GM10847 (cell line): ENCODE results near the gene KLHL3.

Experiments used
- POLR2A ChIP-seq: IDR thresholded peaks from 2 replicates; pipeline ENCODE4 v1.6.1; 2011; ENCODE audit not compliant: insufficient read length; ENCODE audit errors: extremely low read depth

Gene KLHL3

DNA sequence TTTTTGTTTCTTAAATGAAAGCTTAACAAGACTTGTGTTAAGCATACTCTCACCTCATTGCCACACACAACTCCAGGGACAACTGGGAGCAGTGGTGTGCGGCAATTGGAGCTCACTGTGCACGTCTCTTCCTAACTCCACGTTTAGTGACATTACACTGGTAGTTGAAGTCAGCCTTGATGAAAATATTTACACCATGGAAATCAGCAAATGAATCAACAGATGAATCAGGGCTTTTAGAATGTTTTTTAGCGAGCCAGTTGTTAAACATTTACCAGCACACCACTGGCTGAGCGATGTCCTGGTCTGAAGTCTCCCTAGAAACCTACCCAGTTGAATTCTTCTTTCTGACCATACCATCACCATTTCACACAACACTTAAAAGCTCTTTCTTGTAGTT lies 67.3 kb downstream of the KLHL3 start:
- no peak for TF ChIP-seq POLR2A

GRCh38 chr5:137667341-137667740 lies 68.5 kb downstream of the KLHL3 start:
- TF ChIP-seq POLR2A = no peak

DNA sequence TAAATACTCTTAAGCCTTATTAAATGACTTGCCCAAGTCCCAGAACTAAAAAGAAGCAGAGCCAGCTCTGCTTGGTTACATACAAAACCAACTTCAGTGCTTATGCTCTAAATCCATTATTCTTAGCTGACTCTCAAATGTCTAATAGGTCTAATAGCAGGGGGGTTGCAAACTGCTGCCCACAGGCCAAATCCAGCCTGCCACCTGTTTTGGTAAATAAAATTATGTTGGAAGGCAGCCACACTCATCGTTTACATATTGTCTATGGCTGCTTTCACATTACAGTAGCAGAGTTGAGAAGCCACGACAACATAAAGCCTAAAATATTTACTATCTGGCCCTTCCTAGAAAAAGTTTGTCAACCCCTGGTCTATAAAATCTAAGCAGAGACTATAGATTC lies 69.0 kb downstream of the KLHL3 start:
- TF ChIP-seq POLR2A = no peak

DNA sequence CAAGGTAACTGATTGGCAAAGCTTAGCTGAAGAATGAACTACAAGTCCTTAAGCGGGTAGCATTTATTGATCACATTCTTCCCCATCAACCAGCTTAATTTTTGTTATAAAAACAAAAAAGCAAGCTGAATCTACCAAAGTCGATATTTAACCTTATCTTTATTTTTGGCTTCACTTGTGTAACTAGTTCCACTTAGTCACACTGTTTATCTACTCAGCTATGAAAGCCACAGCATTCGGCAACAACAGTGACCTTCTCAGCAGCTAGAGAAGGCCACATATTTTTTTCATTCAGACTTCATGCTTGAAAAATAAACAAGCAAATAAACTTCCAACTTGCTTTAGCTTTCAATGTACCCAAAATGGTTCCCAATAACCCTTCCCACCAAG lies 69.4 kb downstream of the KLHL3 start:
- TF ChIP-seq POLR2A = no peak

GRCh38 chr5:137665678-137666460 lies 70.0 kb downstream of the KLHL3 start:
- no peak for TF ChIP-seq POLR2A

DNA sequence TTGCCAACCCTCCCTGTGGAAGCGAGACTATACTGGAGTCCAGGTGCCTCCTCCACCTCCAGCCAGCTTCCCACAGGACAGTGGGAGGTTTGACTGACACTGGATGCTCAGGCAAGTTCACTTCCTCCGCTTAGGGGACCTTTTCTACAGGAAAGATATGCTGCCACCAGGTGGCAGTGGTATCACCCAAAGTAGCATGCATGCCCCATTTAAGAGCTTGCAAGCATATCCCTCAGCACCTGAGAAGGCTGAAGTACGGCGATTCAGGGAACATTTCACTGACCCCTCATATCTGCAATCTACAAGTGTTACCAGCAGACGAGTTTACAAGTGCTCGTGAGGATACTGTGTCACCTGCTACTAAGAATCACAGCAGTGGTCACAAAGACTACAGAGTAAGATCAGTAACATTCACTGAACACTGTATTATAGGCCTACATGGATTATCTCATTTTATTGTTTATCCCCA lies 75.5 kb downstream of the KLHL3 start:
- no peak for TF ChIP-seq POLR2A

- TF ChIP-seq POLR2A = no peak
These were observed 76.7 kb downstream of the KLHL3 start for GRCh38 chr5:137659209-137659608.

DNA sequence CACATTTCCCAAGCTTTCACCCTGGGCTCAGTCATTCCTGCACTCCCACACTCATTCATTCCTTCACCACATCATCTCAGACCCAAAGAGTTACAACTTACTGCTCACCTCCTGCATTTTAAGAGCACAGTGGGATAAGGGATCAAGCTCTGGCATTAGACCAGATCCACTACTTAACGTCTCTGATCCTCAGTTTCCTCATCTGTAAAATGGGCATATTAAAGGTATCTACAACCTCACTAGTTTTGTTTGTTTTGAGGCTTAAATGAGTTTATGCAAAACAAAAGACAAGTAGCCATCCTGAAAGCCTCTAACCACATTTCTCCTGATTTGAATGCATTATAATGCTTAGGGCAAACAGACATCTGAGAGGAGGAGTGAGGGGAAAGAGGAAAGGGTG lies 77.6 kb downstream of the KLHL3 start:
- TF ChIP-seq POLR2A = no peak

DNA sequence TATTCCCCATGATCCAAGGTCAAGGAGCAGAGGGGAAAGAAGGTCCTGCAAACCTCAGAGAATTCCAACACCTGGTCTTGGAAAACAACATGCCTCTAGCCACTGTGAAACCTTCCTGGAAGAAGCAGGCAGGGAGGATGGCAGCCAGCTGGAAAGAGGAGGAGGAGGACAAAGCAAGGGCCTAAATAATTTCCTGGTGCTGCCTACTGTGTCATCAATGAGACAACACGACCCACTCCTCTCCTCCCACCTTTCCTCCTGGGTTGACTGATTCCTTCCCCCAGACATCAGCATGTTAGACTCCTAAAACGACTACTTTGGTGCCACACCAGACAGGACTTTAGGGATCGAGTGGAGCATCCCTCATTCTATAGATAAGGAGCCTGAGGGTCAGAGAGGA lies 78.8 kb downstream of the KLHL3 start:
- TF ChIP-seq POLR2A = no peak

DNA sequence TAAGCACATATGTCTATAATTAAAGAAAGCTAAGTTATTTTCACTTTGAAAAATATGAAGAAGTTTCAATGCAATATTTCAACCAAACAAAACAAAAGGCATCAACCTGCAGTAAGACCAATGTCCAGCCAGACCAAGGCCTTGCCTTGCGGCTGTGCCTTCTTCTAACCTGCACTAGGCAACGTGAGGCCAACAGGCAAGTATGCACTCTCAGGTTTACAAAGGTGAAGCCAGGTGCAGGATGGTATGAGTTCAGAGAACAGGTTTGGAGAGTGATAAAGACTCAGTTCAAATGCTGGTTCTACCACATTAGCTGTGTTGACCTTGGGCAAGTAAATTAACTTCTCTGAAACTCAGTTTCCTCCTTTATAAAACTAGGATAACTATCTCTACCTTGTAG lies 79.3 kb downstream of the KLHL3 start:
- TF ChIP-seq POLR2A = no peak

DNA sequence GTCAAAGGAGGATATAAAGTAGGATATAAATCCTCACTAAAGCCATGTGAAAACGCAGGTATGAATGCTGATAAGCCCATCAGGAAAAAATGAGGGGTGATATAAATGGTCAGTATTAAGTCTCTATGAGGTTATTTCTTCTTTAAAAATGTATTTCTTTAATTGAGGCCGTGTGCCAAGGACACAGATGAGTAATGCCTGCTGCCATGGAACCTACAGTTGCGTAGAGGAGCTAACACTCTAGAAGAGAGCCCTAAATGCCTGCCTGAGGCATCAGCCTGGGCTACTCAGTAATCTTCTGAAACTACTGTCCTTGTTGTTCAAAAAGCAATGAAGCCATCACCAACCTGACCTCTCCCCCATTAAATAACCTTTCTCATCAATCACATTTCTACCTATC lies 84.9 kb downstream of the KLHL3 start:
- TF ChIP-seq POLR2A = no peak

- no peak for TF ChIP-seq POLR2A
These were observed 86.5 kb downstream of the KLHL3 start for GRCh38 chr5:137649228-137649935.

DNA sequence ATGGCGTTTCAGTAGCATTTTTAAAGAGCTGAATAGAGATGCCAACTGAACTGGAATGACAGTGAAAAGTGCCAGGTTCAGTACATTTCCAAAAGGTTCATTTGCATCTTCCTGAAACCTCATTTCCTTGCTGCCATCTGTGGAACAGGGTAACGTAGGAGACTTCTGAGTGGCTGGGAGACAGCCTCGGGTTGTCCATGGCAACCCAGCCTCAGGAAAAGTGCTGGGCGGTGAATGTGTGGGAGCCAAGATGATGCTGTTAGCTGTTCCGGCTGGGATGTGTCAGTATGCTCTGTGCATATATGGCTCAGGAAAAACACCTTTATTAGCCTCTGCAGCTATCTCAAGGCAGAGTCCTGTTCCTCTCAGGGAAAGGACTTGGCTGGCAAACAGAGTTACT lies 87.5 kb downstream of the KLHL3 start:
- TF ChIP-seq POLR2A = no peak

DNA sequence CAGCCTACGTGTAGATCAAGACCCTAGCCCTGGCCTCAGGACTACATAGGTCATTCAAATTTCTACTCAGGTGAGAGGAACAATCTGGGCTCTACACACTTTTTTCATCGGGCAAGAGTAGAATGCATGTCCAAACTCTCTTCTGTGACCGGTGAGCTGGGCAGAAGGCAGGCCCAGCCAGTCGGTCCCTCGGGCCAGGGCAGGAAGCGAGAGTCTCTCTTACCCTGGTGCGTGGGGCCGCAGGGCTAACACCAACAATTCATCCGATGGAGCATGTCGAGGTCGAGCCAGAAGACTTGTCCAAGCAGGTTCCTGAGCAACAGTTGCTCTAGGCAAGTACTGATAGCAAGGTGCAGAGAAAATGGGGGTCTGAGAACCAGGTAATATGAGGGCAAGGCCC lies 88.5 kb downstream of the KLHL3 start:
- no peak for TF ChIP-seq POLR2A

DNA sequence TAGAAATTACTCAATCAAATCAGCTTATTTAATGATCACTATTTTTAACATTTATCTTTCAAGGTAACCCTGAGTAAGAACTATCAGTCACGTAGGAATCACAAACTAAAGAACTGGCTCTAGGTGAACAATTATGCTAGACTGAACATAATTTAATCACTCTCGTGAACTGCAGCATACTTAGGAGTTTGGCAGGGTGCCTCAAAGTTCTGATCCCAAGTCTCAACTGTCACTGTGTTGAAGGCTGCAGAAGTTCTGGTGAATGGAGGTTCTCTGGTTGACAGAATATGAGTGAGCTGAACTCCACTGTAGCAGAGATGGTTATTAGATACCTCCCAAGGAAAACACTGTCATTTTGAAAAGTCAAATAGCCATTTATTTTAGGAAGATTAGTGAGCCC lies 89.1 kb downstream of the KLHL3 start:
- no peak for TF ChIP-seq POLR2A

- no peak for TF ChIP-seq POLR2A
These were observed 93.8 kb downstream of the KLHL3 start for GRCh38 chr5:137642091-137642490.

- TF ChIP-seq POLR2A = no peak
These were observed 94.7 kb downstream of the KLHL3 start for GRCh38 chr5:137641148-137641547.

DNA sequence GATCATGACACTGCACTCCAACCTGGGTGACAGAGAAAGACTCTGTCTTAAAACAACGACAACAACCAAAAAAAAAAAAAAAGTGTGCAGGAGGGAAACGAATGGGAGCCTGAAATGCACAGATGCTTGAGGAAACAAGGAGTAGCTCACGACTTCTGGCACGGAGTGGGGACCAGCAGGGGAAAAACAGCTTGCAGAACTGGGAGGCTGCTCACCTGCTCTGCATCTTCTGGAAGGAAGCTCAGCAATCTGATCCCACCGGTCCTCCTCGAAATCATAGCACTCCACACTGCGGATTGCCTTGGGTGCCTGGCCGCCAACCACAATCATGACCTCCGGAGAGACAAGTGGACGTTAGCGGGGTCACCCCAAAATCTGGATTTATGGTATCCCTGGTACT lies 96.2 kb downstream of the KLHL3 start:
- no peak for TF ChIP-seq POLR2A
